NAMALWA (cell line): Measurements from ENCODE around the gene EXOC4.
"Not testable (repeated sequence)": the region's sequence is repeated elsewhere in the genome, so short reads cannot be mapped to it uniquely, and the experiment has no call there.

ENCODE experiments used
- DNase-seq: peaks from one replicate; pipeline ENCODE4 v3.0.0-alpha.2; 2015; ENCODE audit warnings: low spot score

The EXOC4 gene

GRCh38 chr7:133873187-133873586 is 620.3 kb downstream of the EXOC4 start:
- DNase-seq, result no peak

GRCh38 chr7:133873631-133874030 is 620.8 kb downstream of the EXOC4 start:
- no peak for DNase-seq

DNA sequence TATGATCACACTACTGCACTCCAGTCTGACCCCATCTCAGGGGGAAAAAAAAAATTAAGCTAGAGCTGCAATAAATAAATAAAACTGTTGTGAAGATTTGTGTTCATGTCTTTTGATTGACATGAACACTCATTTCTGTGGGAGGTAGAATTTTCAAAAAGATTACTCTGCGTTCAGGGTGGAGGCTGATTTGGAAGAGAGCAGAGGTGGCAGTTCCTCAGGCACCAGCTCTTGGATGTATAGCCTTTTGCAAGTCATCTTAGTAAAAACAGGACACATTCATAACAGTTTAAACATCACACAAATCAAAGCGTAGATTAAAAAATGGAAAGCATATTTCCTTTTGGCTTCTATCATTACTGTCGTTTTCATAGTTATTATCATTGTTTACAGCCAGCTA is 630.7 kb downstream of the EXOC4 start:
- DNase-seq, result no peak

- DNase-seq, result no peak
Measured at GRCh38 chr7:133885213-133885612, 632.3 kb downstream of the EXOC4 start.

GRCh38 chr7:133886086-133886485 is 633.2 kb downstream of the EXOC4 start:
- DNase-seq, result no peak

DNA sequence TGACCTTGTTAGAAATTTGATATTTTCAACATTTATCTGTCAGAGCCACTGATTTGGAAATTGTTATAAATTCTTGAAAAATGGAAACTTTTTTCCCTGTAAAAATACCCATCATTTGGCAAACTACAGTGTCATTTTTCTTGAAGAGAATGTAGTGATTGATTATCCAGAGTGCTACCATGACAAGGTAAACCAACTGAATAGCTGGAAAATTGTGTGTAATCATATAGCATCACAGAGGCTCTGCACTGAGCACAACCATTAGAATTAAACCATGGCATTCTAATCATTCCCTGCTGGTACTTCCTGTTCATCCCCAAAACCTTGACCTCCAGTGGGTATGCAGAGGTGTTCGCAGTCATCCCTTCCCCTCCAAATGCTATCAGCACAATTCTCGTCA is 633.9 kb downstream of the EXOC4 start:
- DNase-seq, result no peak

- DNase-seq, result no peak
Measured at GRCh38 chr7:133887459-133887858, 634.6 kb downstream of the EXOC4 start.

DNA sequence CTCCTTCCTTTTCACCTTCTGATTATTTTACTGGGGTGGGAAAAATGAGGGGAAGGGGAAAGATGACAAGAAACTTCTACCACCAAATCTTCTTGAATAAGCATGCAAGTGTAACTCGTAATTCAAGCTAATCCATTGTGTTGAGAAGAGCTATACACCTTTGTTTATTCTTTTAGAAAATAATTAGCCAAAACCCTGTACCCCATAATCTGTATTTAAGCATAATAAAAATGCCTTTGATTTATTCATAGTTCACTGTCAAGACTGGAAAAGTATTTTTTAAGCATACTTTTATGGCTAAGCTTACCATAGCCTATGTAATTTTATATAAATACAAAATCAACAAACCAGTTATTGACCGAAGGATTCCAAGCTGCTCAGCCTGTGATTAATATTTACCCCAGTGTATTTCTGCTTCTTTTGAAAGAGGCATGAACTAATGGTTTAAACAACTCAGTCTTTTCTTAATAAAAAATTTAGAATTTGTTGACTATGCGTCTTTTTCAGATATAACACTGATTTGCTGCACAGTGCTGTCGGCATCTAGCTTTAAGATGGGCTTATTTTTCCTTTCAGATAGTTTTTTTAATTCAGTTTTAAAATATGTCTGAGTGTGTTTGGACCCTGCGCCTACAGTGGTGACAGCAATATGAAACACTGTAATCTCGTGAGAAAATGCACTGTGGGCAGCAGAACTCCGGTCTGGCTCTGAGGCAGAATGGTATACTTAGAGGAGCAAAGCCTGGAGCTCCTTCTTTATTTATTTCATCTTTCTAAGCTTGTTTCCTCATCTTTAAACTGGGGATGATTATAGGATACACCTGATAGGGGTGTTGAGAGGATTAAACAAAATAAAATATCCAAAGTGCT is 635.4 kb downstream of the EXOC4 start:
- DNase-seq, result no peak

DNA sequence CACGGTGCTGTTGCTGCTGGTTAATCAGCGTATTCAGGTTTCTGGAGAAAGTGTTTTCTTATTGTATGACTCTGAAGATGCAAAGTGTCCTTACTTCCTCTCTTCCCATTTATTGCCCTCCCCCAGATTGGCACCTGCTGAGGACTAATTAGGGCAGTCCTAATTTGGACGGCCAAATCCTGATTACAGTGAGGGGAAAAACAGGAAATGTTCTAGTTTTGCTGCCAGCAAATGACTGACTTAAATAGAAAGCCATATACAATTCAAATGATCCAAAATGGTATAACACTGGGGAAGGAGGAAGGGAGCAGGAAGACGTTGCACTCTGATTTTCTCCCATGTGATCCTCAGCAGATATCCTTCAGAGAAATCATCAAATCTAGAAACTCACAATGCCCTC is 651.9 kb downstream of the EXOC4 start:
- no peak for DNase-seq

- not testable (repeated sequence) for DNase-seq
Measured at GRCh38 chr7:133906553-133906952, 653.7 kb downstream of the EXOC4 start.

- DNase-seq, result no peak
Measured at GRCh38 chr7:133910761-133911160, 657.9 kb downstream of the EXOC4 start.

DNA sequence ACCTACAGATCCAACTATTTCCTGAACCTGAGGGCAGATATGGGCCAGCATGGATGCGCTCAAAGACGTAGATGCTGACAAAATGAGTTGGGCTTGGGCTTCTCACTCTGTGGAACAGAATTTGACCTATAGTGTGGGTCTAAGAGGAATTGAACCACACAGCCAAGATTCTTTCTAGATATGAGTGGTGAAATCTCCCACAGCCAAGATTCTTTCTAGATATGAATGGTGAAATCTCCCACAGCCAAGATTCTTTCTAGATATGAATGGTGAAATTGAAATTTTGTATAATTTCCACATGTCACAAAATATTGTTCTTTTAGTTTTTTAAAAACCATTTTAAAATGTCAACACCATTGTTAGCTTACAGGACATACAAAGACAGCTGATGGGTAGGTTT is 658.8 kb downstream of the EXOC4 start:
- DNase-seq, result no peak

GRCh38 chr7:133912916-133913697 is 660.2 kb downstream of the EXOC4 start:
- DNase-seq, result no peak

- no peak for DNase-seq
Measured at GRCh38 chr7:133916621-133917020, 663.7 kb downstream of the EXOC4 start.

GRCh38 chr7:133919810-133920209 is 666.9 kb downstream of the EXOC4 start:
- DNase-seq, result no peak

GRCh38 chr7:133921635-133922182 is 668.8 kb downstream of the EXOC4 start:
- no peak for DNase-seq

DNA sequence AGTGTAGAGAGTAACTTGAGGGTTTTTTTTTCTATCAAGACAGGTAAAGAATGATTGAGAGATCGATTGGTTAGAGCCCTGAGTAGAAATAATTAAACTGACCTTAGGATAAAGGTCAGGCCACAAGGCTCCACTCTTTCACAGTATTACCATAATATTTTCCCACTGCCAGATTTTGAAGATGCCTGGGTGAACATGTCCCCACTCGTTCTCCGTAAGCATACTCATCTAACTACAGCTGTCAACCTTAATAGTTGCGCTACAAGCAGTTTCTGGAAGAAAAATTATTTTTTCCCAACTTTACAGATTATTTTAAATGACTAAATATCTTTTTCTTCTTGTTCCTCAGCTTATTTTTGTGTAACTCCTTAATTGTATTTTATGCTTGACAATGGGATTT is 671.1 kb downstream of the EXOC4 start:
- DNase-seq, result no peak

DNA sequence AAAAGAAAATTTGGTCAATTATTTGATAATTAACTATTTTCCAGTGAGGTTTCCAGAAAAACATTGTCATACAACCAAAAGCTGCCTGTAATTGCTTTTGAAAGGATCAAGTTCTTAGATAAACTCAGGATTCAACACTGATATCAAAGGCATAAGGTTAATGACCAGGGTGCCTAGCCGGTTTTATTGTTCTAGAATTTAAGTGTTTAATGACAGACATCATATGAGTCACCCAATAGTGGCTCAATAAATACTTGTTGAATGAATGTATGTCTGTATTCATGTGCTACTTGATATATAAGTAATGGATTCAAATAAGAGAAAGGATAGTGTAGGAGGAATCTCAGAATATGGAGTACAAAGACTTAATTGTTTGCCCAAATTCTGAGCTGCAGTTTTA is 678.2 kb downstream of the EXOC4 start:
- DNase-seq, result no peak

DNA sequence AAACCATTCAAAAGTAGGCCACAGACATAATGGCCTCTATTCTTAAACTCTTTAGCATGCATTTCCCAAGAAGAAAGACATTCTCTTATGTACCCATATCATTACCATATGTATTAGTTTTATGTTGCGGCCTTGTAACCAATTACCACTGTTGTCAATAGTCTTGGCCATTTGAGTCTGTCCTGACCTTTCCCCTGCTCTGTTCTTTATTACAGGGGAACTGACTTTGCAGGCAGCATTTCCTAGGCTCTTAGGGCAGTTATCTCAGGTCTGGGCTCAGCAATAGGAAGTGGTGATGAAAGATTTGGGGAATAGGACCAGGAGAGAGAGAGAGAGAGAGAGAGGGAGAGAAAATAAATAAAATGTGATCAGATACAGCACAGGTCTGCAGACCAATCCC is 679.7 kb downstream of the EXOC4 start:
- no peak for DNase-seq

DNA sequence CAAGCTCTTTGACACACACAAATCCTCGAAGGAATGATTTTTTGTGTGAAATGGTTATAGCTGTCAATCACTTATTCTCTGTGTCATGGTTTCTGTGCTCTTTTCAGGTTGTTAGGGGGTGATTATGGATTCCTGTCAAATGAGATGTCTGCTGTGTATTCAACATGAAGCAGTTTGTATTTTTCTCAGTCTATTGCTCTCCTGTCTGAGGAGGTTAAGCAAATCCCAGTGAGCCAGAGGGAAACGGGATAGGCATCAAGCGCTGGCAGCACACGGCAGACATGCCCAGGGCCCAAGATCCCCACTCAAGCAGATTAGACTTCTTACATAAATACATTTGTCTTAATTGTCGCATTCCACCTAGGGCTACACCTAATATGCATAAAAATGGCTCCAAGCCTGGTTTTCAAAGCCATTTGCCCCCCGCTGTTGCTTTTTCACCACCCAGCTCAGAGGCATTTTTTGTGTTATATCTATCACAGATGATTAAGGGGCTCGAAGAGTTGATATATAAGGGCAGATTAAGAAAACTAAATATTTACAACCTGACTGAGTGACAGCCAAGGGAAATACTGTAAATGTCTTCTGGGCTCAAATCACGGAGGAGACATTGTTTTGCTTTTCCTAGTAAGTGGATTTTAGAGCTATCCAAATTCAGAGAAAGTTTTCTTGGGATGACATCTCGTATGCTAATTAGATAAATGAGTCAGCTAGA is 681.5 kb downstream of the EXOC4 start:
- DNase-seq, result no peak

DNA sequence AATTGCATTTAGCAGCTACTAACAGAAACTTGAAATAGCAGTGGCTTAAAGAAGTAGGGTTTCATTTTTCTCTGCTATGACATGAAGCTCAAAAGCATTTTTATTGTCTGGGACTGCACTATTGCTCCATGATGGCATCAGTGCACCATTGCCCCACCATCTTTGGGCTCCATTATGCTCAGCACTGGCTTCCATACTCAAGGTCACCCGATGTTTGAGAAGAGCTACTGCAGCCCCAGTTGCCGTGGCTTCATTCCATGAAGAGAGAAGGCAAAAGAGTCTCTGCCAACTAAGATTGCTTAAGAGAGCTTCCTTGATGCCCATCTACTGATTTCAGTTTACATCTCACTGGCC is 682.1 kb downstream of the EXOC4 start:
- DNase-seq, result no peak

- no peak for DNase-seq
Measured at GRCh38 chr7:133936074-133936473, 683.2 kb downstream of the EXOC4 start.

DNA sequence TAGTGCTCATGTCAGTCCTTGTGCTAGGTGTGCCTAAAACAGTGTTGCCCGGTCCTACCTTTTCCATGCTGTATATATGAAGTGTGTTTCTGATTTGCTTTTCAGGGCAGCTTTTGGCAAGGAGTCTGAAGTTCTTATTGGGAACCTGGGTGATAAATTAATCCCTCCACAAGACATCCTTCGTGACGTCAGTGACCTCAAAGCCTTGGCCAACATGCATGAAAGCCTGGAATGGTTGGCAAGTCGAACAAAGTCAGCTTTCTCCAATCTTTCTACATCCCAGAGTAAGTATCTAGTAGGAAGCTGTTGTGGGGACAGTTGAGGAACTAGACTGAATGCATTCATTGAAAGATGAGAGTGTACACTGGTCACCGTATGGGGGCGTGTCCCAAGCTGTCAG is 684.9 kb downstream of the EXOC4 start:
- DNase-seq, result no peak
